Measurements from ENCODE around the gene GCSAM.
"Not testable (repeated sequence)": the region's sequence is repeated elsewhere in the genome, so short reads cannot be mapped to it uniquely, and the experiment has no call there.

The GCSAM gene

DNA sequence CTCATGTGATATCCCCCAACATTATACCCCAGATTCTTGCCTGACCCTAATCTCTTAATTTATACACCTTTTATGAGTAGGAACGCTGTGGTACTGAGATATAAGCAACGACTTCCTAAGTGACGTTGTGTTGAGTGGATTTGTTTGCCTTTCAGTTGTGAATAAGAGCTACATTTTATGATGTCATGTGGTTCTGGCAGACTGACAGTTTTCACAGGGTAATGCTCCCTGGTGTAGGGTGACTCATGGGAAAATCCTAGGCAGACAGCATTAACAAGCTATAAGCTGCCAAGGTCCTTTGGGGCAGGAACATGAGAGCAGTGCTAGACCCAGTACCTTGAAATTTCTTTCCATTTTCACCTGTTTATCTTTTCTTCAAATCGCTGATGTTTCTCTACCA, 35.7 kb downstream of the GCSAM start:
- peak; percentile 77 for DNase-seq

DNA sequence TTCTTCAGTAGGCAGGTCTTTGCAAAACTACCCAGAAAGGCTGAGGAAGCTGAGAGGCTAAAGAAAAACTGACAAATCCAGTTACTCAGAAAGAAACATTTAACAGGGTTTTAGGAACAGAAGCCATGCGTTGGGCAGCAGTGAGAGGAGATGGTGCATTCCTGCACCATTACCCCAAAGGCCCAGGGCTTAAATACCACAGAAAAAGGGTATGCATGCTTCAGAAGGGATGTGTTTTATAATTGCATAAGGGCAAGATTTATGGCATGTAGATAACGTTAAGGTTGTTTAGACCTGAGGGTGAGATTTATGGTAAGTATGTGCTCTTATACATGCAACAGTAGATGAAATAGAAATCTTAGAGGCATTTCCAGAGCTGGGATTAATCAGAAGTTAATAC, 36.9 kb downstream of the GCSAM start:
- no peak for DNase-seq

DNA sequence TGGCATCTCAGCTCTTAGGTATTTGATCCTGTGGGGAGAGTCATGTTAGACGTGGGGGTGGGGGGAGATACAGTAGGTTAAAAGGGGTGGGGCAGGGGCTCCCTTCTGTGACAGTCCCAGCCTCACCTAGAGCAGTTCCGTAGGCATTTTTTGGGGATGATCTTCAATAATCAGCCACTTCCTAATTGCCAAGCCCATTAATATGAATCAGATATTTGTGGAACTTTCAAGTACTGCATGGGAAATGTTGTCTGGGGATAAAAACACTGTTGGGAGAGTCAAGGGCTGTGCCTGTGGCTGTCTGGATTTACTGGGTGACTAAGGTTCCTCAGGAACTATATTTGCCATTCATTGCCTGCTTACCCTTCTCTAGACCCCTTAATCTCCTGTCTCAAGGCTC, 37.3 kb downstream of the GCSAM start:
- DNase-seq = no peak

DNA sequence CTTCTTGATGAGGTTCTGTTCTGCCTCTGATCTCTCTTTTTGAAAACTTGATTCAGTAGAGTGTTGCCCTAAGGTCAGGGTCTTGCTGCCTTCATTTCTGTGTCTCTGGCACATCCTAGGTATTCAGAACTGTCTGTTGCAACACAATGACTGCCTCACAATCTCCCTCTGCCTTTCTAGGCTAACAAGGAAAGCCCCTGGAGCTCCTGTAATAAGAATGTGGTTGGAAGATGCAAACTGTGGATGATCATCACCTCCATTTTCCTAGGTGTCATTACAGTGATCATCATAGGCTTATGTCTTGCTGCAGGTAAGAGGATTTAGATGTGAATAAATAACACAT, 39.9 kb downstream of the GCSAM start:
- no peak for DNase-seq

DNA sequence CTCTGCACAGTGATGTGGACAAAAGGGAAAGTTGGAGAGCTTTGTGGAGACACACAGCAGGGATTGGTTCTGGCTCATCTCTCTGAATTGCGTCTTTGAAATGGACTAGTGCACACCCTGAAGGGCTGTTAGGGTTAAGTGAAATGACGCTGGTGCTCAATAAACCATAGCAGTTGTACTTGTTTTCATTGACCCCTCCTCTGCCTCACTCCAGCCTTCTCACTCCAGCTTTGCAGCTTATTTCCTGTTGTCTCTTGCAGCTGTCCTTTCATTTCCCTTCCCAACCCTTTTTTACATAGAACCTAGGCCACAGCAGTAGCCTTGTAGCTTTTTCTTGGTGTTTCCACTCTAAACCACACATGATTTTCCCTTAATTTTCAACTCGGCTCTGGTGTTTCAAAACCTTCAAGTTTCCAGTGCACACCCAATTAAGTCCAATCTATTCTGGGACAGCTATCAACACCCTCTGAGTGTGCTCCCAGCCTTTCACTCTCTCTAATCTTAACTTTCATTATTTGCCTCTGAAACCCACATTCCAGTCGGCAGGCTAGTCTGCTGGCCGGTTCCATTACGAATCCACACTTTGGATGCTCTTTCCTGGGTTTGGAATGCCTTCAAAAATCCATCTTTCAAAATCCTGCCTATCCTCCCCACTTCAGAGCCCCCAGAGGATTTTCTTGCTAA, 40.4 kb downstream of the GCSAM start:
- DNase-seq = no peak

DNA sequence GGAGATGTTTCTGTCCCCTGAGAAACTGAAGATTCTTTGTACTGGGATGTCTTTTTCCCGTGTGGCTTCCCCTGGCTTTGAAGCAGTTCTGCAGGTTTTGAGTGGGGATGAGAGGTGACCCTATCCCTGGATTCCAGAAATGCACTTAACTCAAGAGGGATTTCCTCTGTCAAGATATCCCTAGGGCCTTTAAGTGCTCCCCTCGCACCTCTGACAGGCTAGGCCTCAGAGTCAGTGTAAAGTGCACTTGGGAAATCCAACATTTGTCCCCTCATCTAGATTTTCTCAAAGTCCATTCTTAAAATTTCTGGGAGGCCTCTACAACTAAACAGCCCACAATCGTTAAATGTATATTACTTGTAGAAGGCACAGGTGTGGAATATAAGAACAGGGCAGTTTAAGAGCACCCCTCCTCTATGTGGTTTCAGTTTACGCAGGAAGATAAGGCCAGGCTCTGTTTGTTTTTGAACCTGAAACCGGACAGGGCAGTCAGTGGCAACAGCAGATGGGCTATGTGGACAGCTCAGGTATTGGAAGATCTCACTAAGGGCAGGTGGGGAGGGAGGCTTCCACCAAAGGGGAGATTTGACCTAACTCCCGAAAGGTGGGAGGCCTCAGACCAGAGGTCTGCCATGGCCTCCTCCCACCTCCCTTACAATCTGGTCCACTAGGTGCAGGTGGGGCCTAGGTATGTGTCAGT, 42.0 kb downstream of the GCSAM start:
- DNase-seq = no peak

DNA sequence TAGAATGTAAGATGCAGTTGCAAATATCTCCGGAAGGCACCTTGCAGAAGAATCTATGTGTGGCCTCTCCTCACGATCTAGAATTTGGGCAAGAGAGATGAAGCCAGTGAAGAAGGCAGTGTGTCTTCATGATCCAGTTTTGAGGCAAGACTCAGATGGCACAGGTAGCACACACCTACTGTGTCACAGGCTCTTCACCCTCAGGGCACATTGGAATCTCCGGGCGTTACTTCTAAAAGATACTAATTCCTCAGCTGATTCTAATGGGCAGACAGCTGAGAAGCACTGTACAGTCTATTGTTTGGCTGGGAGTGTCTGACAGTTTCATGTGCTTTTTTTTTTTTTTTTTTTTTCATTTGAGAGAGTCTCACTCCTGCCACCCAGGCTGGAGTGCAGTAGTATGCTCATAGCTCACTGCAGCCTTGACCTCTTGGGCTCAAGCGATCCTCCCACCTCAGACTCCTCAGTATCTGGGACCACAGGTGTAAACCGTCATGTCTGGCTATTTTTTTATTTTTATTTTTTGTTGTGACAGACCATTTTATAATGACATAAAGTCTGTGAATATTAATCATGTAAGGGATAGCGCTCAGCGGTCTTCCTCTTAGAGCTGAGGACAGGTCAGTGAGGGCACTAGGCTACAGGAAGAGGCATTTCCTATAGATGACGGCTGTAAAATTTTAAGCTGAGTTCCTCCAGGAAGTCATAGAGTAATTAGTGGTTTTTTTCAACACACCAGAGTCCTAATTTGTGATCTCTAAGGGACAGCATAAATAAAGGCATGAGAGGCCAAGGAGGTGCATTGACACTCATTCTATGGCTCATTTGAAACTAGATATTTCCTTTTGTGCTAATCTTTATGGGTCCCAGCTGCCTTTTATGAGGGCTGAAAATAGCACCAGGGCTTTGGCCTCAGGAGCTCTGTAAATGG, 42.8 kb downstream of the GCSAM start:
- no peak for DNase-seq

DNA sequence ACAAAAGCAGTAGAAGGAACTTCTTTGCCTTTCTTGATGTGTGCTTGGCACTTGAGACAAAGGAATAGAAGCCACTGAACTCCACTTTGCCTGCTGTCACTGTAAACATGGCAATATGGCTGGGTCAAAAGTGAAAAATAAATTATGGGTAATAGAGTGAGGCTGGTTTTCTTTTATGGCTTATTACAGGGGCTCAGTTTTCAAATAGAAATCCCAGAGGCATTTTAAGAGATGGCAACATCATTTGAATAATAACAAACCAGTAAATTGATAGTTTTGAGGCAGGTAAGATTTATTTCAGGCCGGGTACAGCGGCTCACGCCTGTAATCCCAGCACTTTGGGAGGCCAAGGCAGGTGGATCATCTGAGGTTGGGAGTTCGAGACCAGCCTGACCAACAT, 44.1 kb downstream of the GCSAM start:
- no peak for DNase-seq

DNA sequence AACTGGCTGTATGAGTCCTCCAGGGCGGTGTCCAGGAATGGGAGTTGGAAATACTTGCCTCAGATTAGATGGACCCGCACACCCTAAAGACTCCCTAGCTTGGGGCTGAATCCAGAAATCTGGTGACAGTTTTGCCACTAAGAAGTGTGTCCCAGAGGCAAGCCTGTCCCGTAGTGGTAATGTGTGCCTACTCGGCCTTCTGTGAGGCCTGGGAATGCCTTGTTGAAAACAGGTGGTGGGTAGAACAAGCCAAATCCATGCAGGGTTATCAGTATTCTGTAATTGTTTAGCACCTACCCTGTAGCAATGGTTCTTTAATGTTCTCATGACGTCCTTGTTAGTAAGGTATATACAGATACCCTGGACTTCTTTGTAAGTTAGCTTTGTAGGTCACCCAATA, 45.3 kb downstream of the GCSAM start:
- DNase-seq = no peak

DNA sequence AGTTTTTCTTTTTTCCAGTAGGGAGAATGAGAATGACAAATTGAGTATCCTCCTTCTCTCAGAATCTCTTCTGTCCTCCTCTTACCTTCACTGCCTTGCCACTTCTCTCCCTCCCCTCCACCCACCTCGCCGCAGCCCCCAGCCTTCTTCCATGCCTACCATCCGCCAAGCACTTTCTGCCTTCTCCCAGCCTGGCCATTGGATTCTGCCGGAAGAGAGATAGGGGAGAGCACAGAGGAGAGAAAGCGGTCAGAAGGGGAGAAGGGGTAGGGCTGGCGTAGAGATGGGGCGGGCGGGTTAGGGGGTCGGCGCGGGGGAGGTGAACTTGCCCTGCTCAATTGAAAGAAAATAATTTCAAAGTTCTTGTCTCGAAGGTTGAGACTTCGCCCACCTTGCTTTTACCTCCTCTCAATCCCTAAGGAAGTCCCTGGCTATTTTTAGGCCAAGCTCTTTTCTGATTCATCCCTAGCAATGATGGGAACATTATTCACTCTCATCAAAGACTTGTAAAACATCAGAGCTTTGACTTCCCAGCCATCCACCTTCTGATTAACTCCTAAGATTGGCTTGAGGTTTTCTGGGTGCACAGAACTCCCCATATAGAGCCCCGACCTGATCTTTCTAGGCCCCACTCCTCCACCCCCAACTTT, 46.0 kb downstream of the GCSAM start:
- no peak for DNase-seq

DNA sequence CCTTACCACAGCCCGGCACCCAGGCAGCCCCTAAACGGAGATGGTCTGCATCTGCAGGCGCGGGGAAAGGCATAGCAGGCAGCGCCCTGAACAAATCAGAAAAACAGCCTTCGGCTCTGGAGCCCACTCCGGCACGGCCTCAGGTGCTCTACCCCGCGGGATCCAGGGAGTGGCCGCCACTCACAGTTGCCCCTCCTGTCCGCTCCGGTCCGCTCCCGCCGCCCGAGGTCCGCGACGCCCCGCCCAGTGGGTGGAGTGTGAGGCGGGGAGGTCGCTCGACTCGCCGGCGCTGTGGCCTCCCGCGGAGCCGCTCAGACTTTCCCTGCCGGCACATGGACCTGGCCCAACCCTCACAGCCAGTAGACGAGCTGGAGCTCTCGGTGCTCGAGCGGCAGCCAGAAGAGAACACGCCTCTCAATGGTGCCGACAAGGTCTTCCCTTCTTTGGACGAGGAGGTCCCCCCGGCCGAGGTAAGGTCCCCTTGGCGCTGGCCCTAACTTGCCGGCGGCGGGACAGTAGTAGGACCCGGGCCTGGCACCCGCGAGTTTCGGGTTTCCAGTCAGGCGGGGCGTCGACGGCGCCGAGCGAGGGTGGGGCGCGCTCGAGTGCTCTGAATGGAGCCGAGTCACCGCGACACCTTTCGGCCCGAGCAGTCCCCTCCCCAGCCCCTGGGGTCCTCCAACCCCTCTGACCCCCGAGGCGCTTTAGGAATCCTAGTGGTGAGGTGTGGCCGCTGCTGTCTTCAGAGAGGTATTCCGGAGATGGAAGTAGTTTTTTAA, 46.8 kb downstream of the GCSAM start, which contains the start of gene C3orf52:
Gene C3orf52, plus strand, starts transcription at position 314 of the 779 bp plus-strand sequence. Its CDS starts 19 bp downstream, at position 333.
- DNase-seq = peak; percentile 48

DNA sequence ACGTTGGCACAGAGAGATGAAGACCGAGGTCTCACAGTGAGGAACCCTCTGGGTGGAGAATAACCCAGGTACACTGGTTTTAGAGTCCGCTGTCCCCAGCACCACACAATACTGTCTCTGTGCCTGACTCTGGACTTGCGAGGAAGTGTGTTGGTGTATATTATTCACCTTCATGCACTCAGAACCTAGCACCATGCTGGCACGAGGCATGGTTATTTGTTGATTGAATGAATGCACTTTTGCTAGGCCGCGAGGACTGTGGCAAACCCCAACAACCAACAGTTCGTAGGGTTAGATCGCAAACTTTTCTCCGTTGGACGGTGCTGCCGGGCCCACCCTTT, 47.3 kb downstream of the GCSAM start:
- DNase-seq = no peak

DNA sequence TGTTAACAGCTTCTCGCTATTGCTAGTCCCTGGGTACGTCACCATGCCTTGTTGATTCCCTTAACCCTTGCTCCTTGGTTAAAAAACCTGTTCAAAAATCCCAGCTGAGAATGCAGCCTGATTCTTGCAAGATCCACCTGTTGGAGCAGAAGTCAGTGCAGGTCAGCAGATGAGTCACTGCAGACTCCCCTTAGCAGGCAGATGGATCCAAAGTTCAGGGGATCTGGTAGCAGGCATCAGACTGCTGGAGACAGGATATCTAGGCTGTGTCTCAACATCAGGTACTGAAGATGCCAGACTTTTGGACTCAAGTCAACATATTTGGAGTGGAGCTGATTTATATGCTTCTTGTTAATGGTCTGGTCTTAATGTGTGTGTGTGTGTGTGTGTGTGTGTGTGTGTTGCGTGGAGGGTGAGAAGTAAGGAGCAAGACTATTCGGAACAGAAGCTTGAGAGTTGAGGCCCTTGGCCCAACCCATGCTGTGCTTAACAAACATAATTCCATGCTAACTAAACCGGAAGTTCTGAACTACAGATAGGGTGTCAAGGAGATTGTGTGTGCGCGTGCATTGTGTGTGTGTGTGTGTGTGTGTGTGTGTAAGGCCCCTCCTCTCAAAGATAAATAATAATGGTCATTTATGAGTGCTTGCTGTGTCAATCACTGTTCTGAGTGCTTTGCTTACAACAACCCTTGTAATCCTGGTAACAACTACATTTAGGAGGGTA, 47.9 kb downstream of the GCSAM start:
- no peak for DNase-seq

DNA sequence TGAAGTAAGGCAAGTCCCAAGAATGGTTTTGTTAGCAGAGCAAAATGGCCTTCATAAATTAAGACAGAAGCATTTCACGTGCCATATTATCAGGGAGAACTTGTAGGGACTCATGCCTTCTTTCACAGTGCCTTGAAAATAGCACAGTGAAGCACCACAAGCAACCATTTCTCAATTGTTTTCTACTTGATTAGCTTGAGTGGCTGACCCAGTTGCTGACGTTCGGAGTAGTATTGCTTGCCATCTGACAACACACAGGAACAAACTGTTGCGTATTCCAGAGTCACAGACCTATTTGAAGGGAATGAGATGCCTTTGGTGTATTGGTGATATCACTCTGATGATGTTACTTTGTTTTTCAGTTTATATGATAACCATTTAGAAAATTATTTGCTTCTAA, 49.8 kb downstream of the GCSAM start:
- no peak for DNase-seq

DNA sequence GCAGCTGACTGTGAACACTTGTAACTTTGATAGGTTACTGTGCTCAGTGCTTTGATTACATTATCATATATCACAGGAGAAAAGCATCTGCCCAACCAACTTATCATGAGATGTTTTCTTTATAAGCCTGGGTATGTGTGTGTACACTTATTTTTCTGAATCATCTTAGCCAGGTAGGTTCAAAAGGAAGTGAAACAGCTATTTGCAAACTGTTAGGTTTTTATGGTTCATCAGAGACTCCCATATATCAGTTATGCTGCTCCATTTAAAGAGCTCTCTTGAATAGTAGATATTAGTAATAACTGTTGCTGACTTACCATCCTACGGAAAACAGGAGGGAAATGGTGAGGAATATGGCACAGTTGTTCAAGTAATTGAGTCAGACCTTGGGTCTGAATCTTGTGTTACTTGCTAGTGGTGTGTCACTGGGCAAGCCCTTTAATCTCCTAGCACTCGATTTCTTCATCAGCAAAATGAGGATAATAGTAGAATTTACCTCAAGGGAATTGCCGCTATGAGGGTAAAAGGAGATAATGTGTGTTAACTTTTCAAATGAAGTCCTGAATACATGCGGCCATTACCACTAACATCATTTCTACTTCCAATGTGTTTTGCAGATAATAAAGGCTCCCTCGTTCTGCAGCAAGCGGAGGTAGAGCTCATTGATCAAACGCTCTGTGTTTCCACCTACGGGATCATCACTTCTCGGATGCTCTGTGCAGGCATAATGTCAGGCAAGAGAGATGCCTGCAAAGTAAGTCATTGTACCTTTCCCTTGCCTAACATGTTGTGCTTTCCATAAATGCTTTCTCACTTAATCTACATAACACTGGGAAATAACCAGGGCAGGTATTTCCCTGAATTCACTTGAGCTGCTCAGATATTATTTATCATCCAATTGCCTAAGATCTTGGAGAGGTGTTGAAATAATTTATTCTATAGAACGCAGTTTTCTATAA, 54.6 kb downstream of the GCSAM start:
- DNase-seq = no peak

DNA sequence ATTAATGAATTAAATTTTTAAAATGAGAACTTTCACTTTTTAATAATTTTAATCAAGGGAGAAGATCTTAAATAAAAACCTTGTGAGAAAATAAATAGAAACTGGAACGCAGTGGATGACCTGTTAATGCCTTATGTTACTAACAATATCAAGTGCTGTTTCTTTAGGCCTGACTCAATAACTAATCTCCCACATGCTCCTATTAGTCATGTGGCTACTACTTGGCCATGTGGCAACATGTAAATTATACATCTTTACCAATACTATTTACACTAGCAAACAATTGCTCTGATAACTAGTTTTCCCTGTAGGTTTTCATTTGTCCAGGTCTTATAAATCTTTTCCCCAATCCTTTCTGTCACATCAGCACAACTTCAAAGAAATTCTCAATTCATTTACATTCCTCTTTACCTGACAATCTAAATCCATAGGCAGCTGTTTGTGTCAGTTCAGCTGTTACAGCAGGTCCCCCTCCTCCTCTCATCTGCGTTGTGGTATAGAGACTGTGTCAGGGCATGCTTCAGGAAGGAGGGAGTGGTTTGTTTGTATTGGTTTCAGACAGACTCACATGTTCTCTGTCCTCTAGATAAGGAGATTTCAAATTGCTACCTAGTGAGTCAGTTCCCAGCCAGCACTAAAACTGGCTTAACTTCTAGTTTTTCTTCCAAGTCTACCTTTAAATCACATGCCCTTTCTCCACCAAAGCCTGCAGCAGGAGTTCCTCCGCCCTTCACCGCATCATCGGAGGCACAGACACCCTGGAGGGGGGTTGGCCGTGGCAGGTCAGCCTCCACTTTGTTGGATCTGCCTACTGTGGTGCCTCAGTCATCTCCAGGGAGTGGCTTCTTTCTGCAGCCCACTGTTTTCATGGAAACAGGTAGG, 58.2 kb downstream of the GCSAM start:
- peak; percentile 24 for DNase-seq

DNA sequence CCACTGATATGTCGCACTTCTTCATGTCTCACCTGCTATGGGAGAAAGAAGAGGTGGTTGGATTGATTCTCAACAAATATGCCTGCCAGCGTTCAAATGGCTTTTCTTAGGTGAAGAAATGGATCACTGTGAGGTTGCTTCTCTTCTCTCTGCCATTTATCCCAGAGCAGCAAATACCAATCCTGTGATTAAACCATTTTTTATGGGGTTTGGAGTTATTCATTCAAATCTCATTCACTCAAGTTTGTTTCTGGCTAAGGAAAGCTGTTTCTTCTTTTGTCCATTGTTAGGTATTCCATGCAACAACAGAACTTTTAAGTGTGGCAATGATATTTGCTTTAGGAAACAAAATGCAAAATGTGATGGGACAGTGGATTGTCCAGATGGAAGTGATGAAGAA, 59.0 kb downstream of the GCSAM start:
- DNase-seq = no peak

DNA sequence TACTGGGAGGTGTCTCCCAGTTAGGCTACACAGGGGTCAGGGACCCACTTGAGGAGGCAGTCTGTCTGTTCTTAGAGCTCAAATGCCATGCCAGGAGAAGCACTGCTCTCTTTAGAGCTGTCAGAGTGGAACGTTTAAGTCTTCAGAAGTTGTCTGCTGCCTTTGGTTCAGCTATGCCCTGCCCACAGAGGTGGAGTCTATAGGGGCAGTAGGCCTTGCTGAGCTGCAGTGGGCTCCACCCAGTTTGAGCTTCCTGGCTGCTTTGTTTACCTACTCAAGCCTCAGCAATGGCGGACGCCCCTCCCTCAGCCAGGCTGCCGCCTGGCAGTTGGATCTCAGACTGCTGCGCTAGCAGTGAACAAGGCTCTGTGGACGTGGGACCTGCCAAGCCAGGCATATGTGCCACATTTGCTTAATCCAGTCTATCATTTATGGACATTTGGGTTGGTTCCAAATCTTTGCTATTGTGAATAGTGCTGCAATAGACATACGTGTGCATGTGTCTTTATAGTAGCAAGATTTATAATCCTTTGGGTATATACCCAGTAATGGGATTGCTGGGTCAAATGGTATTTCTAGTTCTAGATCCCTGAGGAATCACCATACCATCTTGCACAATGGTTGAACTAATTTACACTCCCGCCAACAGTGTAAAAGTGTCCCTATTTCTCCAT, 60.5 kb downstream of the GCSAM start:
- DNase-seq = not testable (repeated sequence)

Data from NCI-H2107 (cell line).